HG02970 (cell line): Measurements from ENCODE around the gene PIWIL4.
"Not testable (repeated sequence)": the region's sequence is repeated elsewhere in the genome, so short reads cannot be mapped to it uniquely, and the experiment has no call there.

Source experiments
- ATAC-seq: cut with Tn5 transposase; IDR thresholded peaks from one replicate; pipeline ENCODE4 v1.9.1; 2021; ENCODE audit warnings: mild to moderate bottlenecking, moderate library complexity, moderate number of reproducible peaks; ENCODE audit not compliant: unreplicated experiment, low FRiP score

PIWIL4 gene

GRCh38 chr11:94583213-94583865 lies 16.2 kb downstream of the PIWIL4 start:
- no peak for ATAC-seq

GRCh38 chr11:94583866-94584500 lies 16.8 kb downstream of the PIWIL4 start:
- ATAC-seq: no peak

GRCh38 chr11:94584978-94585377 lies 17.8 kb downstream of the PIWIL4 start:
- ATAC-seq: no peak

GRCh38 chr11:94585399-94585798 lies 18.2 kb downstream of the PIWIL4 start:
- no peak for ATAC-seq

GRCh38 chr11:94586546-94586945 lies 19.4 kb downstream of the PIWIL4 start:
- no peak for ATAC-seq

GRCh38 chr11:94586978-94587377 lies 19.8 kb downstream of the PIWIL4 start:
- no peak for ATAC-seq

GRCh38 chr11:94588366-94588942 lies 21.3 kb downstream of the PIWIL4 start:
- ATAC-seq: no peak

- no peak for ATAC-seq
Observed at GRCh38 chr11:94590352-94591041, 23.3 kb downstream of the PIWIL4 start.

- peak; percentile 61 for ATAC-seq
Observed at GRCh38 chr11:94593030-94593429, 25.9 kb downstream of the PIWIL4 start.

GRCh38 chr11:94595076-94595475 lies 27.9 kb downstream of the PIWIL4 start:
- no peak for ATAC-seq

GRCh38 chr11:94597896-94598295 lies 30.7 kb downstream of the PIWIL4 start:
- ATAC-seq: no peak

- ATAC-seq: no peak
Observed at GRCh38 chr11:94599510-94599909, 32.3 kb downstream of the PIWIL4 start.

GRCh38 chr11:94602430-94603372 lies 35.5 kb downstream of the PIWIL4 start:
- ATAC-seq: peak; percentile 93

- ATAC-seq: no peak
Observed at GRCh38 chr11:94603587-94603986, 36.4 kb downstream of the PIWIL4 start.

- ATAC-seq: no peak
Observed at GRCh38 chr11:94604482-94604881, 37.3 kb downstream of the PIWIL4 start.

GRCh38 chr11:94613120-94613519 lies 46.0 kb downstream of the PIWIL4 start:
- ATAC-seq: no peak

GRCh38 chr11:94623120-94623735 lies 56.1 kb downstream of the PIWIL4 start:
- ATAC-seq: no peak

- not testable (repeated sequence) for ATAC-seq
Observed at GRCh38 chr11:94625422-94625821, 58.3 kb downstream of the PIWIL4 start.

- not testable (repeated sequence) for ATAC-seq
Observed at GRCh38 chr11:94627003-94627560, 59.9 kb downstream of the PIWIL4 start.
